Measurements from ENCODE around the gene CNTRL. TPM values are rescaled to one million over a fixed set of nuclear protein-coding genes. Genes with fewer than 3 reads are reported as not detected.

CNTRL gene
- polyA plus RNA-seq (2011; rRNA removed) (13.0 and 15.0 TPM in 2 replicates), polyA plus RNA-seq (2017; fragmentation: RNase III; extraction: RNeasy Plus Mini Kit Qiagen cat#74134 plus additional on column Dnase treatment) (5.1 to 5.7 TPM (median 5.6 TPM) in 3 replicates), polyA minus RNA-seq (2011; rRNA and poly(A)+ RNA removed) (8.9 and 10.5 TPM in 2 replicates)
- polyA plus RNA-seq (2012; cell fraction: cytosol; rRNA removed): 2.9 and 3.0 TPM in 2 replicates
- 4.2 and 5.1 TPM in 2 replicates for polyA plus RNA-seq (2012; cell fraction: nucleus; rRNA removed)

GRCh38 chr9:121074370-121075250 is at the start of gene CNTRL:
Gene CNTRL, plus strand, starts transcription at chr9:121074955. Its CDS starts 13,372 bp downstream, at chr9:121088327.
- CTCF ChIA-PET: interaction anchor here (0.7 to 1.4 kb wide), 4 partner anchors 9 to 45 kb away, joined by 3 read pairs; no protein-coding TSS in a partner anchor
- DNase-seq (ENCODE audit: low read depth in 1 of 2, low spot score in 1 of 2) (peak; percentile 73 to 95), ATAC-seq (peak; percentile 90 to 95), FAIRE-seq (no peak)
- peak within 1 kb of the TSS; percentile 92 for H3K4me2 ChIP-seq
- H3K4me3 ChIP-seq: peak within 1 kb of the TSS; percentile 49
- POLR2A ChIA-PET: interaction anchor here (0.8 to 1.0 kb wide), 2 partner anchors 12 to 132 kb away, joined by 3 read pairs; no protein-coding TSS in a partner anchor
- no peaks in the 10 kb centered on the region for H3K9me3 ChIP-seq
- peaks cover 25% of the 10 kb centered on the region for H3K4me1 ChIP-seq
- peak within 1 kb of the TSS; percentile 82 to 91 for H3K27ac ChIP-seq
- whole genome bisulfite sequencing (ENCODE audit: missing lambda C conversion rate): 12% methylated on average over 25 of the region's 85 CpGs
- TF ChIP-seq MAZ (IDR thresholded peaks at IDR 0.05; ENCODE audit: borderline replicate concordance, low read depth, low read length) (0 out of 2 replicates have a peak, but pooled peaks have one; percentile 24), ATOH8 (CRISPR knock-in tag; IDR thresholded peaks at IDR 0.05; ENCODE audit: low read depth) (peak; percentile 91; the same call in 1 of the 2 replicates), SREBF2 (IDR thresholded peaks at IDR 0.05) (no peak), JUNB (IDR thresholded peaks at IDR 0.05) (no peak), PBX3 (IDR thresholded peaks at IDR 0.05) (peak; percentile 24; the same call in 1 of the 2 replicates), BHLHE40 (IDR thresholded peaks at IDR 0.05; ENCODE audit: low read depth, low read length) (no peak), NPAS2 (CRISPR knock-in tag; IDR thresholded peaks at IDR 0.05; ENCODE audit: borderline replicate concordance) (0 out of 2 replicates have a peak, but pooled peaks have one; percentile 23), BCL3 (IDR thresholded peaks at IDR 0.05) (0 out of 3 replicates have a peak, but pooled peaks have one; percentile 60), ZFP36 (IDR thresholded peaks at IDR 0.05; ENCODE audit: borderline replicate concordance, partially characterized antibody) (no peak), HOXB5 (CRISPR knock-in tag; IDR thresholded peaks at IDR 0.05) (peak; percentile 77), HEYL (CRISPR knock-in tag; IDR thresholded peaks at IDR 0.05) (no peak), KDM1A (IDR thresholded peaks at IDR 0.05; ENCODE audit: low read depth) (no peak), KDM5A (IDR thresholded peaks at IDR 0.05) (0 out of 2 replicates have a peak, but pooled peaks have one; percentile 29), EHMT2 (IDR thresholded peaks at IDR 0.05; ENCODE audit: low read depth) (no peak), HES2 (IDR thresholded peaks at IDR 0.05) (no peak), PHF8 (IDR thresholded peaks at IDR 0.05; ENCODE audit: borderline replicate concordance, low read depth) (peak; percentile 84), REST (IDR thresholded peaks at IDR 0.05) (no peak), NR3C1 (IDR thresholded peaks at IDR 0.05) (no peak), CHD4 (IDR thresholded peaks at IDR 0.05; ENCODE audit: borderline replicate concordance) (no peak), FOSL2 (IDR thresholded peaks at IDR 0.05) (no peak), FOSL2 (CRISPR knock-in tag; IDR thresholded peaks at IDR 0.05) (0 out of 2 replicates have a peak, but pooled peaks have one; percentile 13), ZNF302 (CRISPR knock-in tag; IDR thresholded peaks at IDR 0.05) (no peak), CBX8 (IDR thresholded peaks at IDR 0.05) (no peak), HOXB13 (CRISPR knock-in tag; IDR thresholded peaks at IDR 0.05; ENCODE audit: low read depth) (peak; percentile 91), RCOR1 (IDR thresholded peaks at IDR 0.05; ENCODE audit: low read depth, low read length) (no peak), RNF2 (IDR thresholded peaks at IDR 0.05; ENCODE audit: borderline replicate concordance, low read depth) (peak; percentile 69; the same call in 1 of the 2 replicates), CBX2 (IDR thresholded peaks at IDR 0.05; ENCODE audit: borderline replicate concordance, low read depth) (no peak), HMGXB4 (CRISPR knock-in tag; IDR thresholded peaks at IDR 0.05; ENCODE audit: borderline replicate concordance) (0 out of 2 replicates have a peak, but pooled peaks have one; percentile 75), RARB (CRISPR knock-in tag; IDR thresholded peaks at IDR 0.05) (no peak)
